ENCODE data around the gene BET1L.

DNA sequence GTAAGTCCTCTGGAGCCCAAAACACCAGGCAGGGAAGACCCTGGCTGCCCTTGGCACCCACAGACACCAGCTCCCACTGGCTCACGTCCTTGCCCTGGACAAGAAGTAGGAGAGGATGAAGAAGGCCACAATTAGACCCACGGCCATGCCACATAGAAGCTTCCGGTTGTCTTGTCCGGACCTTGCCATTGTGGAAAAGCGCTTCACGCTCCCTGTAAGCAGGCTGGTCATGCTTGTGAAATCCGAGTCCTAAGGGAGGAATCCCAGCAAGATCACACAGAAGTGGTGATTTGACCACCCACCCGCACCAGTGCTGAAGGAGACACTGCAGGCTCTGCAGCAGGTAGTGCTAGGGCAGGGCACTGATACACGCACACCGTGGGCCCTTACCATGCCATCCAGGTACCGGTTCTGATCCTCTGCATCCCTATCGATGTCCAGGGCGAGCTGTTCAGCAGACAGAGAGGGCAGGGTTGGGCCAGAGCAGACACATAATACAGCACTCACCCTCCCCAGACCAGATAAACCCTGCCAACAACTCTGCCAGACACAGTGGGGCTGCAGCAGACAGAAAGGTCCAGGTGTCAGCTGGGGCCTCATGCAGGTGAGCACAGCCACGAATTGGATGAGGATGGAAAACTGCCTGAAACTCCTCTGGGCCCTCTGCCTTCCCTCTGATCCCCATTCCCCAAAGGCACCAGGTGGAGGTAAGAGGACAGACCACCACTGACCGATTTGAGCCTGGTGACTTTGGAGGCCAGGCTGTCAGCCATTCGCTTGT is 1.8 kb downstream of the BET1L start:
- no peak for TF ChIP-seq POLR2A (IDR thresholded peaks at IDR 0.05; ENCODE audit: low read depth, low read length)
- peak; percentile 23; the same call in 1 of the 2 replicates for TF ChIP-seq POLR2AphosphoS5 (IDR thresholded peaks at IDR 0.05; ENCODE audit: low read depth, low read length)
- TF ChIP-seq TAF1 (IDR thresholded peaks at IDR 0.05; ENCODE audit: low read depth, low read length): no peak

Measured in GM12891 (cell line).